SK-N-SH treated with all-trans-retinoic acid at 6 μM for 48 hours (cell line): ENCODE results near the gene PSMD3.
A peak's percentile ranks its signal among the peaks of the same experiment; 100 is the strongest.

Experiments
- ATAC-seq: fragments of 200-7000 bp; cut with Tn5 transposase; 3 replicates; pipeline ENCODE4 v1.9.1; 2020; ENCODE audit warnings: mild to moderate bottlenecking, moderate library complexity
- ARNTL ChIP-seq: fragments of 450-650 bp; formaldehyde crosslinking; IDR thresholded peaks from 2 replicates; pipeline ENCODE4 v1.5.0; 2020; ENCODE audit warnings: low read depth, mild to moderate bottlenecking, moderate library complexity, borderline replicate concordance
- BACH2 ChIP-seq: fragments of 250-450 bp; sonication (Bioruptor Pico); IDR thresholded peaks from 2 replicates; pipeline ENCODE4 v1.9.0; 2021; ENCODE audit warnings: mild to moderate bottlenecking, borderline replicate concordance
- CREB5 ChIP-seq: fragments of 250-450 bp; sonication (Bioruptor Pico); IDR thresholded peaks from 2 replicates; pipeline ENCODE4 v1.5.1; 2020; ENCODE audit warnings: low read depth, mild to moderate bottlenecking, moderate library complexity
- CSDC2 ChIP-seq: fragments of 250-450 bp; sonication (Bioruptor Pico); IDR thresholded peaks from 2 replicates; pipeline ENCODE4 v1.5.0; 2020; ENCODE audit warnings: mild to moderate bottlenecking, moderate library complexity
- ESRRG ChIP-seq: fragments of 250-450 bp; sonication (Bioruptor Pico); IDR thresholded peaks from 2 replicates; pipeline ENCODE4 v1.6.1; 2021; ENCODE audit warnings: mild to moderate bottlenecking
- GLIS3 ChIP-seq: fragments of 250-450 bp; sonication (Bioruptor Pico); IDR thresholded peaks from 2 replicates; pipeline ENCODE4 v1.5.0; 2020; ENCODE audit warnings: mild to moderate bottlenecking, moderate library complexity
- ISL1 ChIP-seq: fragments of 250-450 bp; sonication (Bioruptor Pico); IDR thresholded peaks from 2 replicates; pipeline ENCODE4 v2.1.2; 2022; ENCODE audit warnings: mild to moderate bottlenecking, moderate library complexity
- PATZ1 ChIP-seq: fragments of 250-450 bp; sonication (Bioruptor Pico); IDR thresholded peaks from 2 replicates; pipeline ENCODE4 v1.8.0; 2020; ENCODE audit warnings: mild to moderate bottlenecking, moderate library complexity, borderline replicate concordance
- POU6F1 ChIP-seq: fragments of 250-450 bp; sonication (Bioruptor Pico); IDR thresholded peaks from 2 replicates; pipeline ENCODE4 v1.8.0; 2021; ENCODE audit warnings: low read depth, mild to moderate bottlenecking, moderate library complexity, borderline replicate concordance
- PPARA ChIP-seq: fragments of 250-450 bp; sonication (Bioruptor Pico); IDR thresholded peaks from 2 replicates; pipeline ENCODE4 v1.5.0; 2020; ENCODE audit warnings: mild to moderate bottlenecking, borderline replicate concordance
- RARB ChIP-seq: fragments of 250-450 bp; sonication (Bioruptor Pico); IDR thresholded peaks from 2 replicates; pipeline ENCODE4 v1.8.0; 2021; ENCODE audit warnings: mild to moderate bottlenecking, moderate library complexity
- SNAI2 ChIP-seq: fragments of 250-450 bp; sonication (Bioruptor Pico); IDR thresholded peaks from 2 replicates; pipeline ENCODE4 v1.5.0; 2020; ENCODE audit warnings: mild to moderate bottlenecking, moderate library complexity
- TCF4 ChIP-seq: fragments of 250-450 bp; sonication (Bioruptor Pico); IDR thresholded peaks from 2 replicates; pipeline ENCODE4 v1.8.0; 2021; ENCODE audit warnings: mild to moderate bottlenecking, moderate library complexity, borderline replicate concordance
- TOX ChIP-seq: fragments of 250-450 bp; sonication (Bioruptor Pico); IDR thresholded peaks from 2 replicates; pipeline ENCODE4 v1.8.0; 2021; ENCODE audit warnings: mild to moderate bottlenecking, moderate library complexity, borderline replicate concordance
- TSHZ2 ChIP-seq: fragments of 250-450 bp; sonication (Bioruptor Pico); IDR thresholded peaks from 2 replicates; pipeline ENCODE4 v1.5.0; 2020; ENCODE audit warnings: mild to moderate bottlenecking, moderate library complexity
- ZC3H10 ChIP-seq: fragments of 250-450 bp; sonication (Bioruptor Pico); IDR thresholded peaks from 2 replicates; pipeline ENCODE4 v1.5.1; 2021; ENCODE audit warnings: mild to moderate bottlenecking, moderate library complexity
- ZFP3 ChIP-seq: fragments of 250-450 bp; sonication (Bioruptor Pico); IDR thresholded peaks from 2 replicates; pipeline ENCODE4 v1.5.0; 2020; ENCODE audit warnings: mild to moderate bottlenecking, moderate library complexity
- ZFP30 ChIP-seq: fragments of 450-650 bp; formaldehyde crosslinking; IDR thresholded peaks from 2 replicates; pipeline ENCODE4 v1.5.0; 2022; ENCODE audit warnings: mild to moderate bottlenecking, moderate library complexity
- ZNF565 ChIP-seq: fragments of 450-650 bp; formaldehyde crosslinking; conservative IDR thresholded peaks from 2 replicates; pipeline ENCODE4 v1.5.0; 2020; ENCODE audit warnings: low read depth, mild to moderate bottlenecking, moderate library complexity
- ZNF70 ChIP-seq: fragments of 450-650 bp; formaldehyde crosslinking; IDR thresholded peaks from 2 replicates; pipeline ENCODE4 v1.5.0; 2020; ENCODE audit warnings: mild to moderate bottlenecking, moderate library complexity
- ZNF8 ChIP-seq: fragments of 450-650 bp; formaldehyde crosslinking; IDR thresholded peaks from 2 replicates; pipeline ENCODE4 v1.5.0; 2020; ENCODE audit warnings: mild to moderate bottlenecking, moderate library complexity

Gene PSMD3

GRCh38 chr17:39980351-39981206 lies at the start of gene PSMD3:
PSMD3 (plus strand) TSS chr17:39980807; CDS start chr17:39980971, 164 bp downstream.
- peak; percentile 57; the same call in 1 of the 2 replicates for TF ChIP-seq PATZ1 (CRISPR knock-in tag)
- TF ChIP-seq ZFP3 (CRISPR knock-in tag), result peak; percentile 25; the same call in 1 of the 2 replicates
- no peak for TF ChIP-seq ZNF8 (CRISPR knock-in tag)
- peak; percentile 25; the same call in 1 of the 2 replicates for TF ChIP-seq ZNF70 (CRISPR knock-in tag)
- 0 out of 2 replicates have a peak, but pooled peaks have one; percentile 15 for TF ChIP-seq TCF4 (CRISPR knock-in tag)
- ATAC-seq, result peak; percentile 95

- no peak for ATAC-seq
- TF ChIP-seq ZNF565 (CRISPR knock-in tag) (no peak), SNAI2 (CRISPR knock-in tag) (no peak), TCF4 (CRISPR knock-in tag) (no peak), CSDC2 (CRISPR knock-in tag) (no peak), CREB5 (CRISPR knock-in tag) (no peak), ZNF70 (CRISPR knock-in tag) (no peak)
Measured at GRCh38 chr17:39933912-39934311, 46.7 kb upstream of the PSMD3 start.

GRCh38 chr17:39934324-39934723 lies 46.3 kb upstream of the PSMD3 start:
- no peak for ATAC-seq
- TF ChIP-seq SNAI2 (CRISPR knock-in tag) (no peak), POU6F1 (no peak), ZNF565 (CRISPR knock-in tag) (no peak), RARB (no peak), TOX (no peak), TCF4 (CRISPR knock-in tag) (no peak), TSHZ2 (no peak), GLIS3 (CRISPR knock-in tag) (no peak), ZNF8 (CRISPR knock-in tag) (no peak), BACH2 (CRISPR knock-in tag) (no peak), ESRRG (CRISPR knock-in tag) (no peak), ZFP30 (CRISPR knock-in tag) (no peak), ISL1 (no peak), ZC3H10 (CRISPR knock-in tag) (no peak), ZFP3 (CRISPR knock-in tag) (no peak), ARNTL (CRISPR knock-in tag) (no peak)

- TF ChIP-seq CREB5 (CRISPR knock-in tag) (no peak), PPARA (no peak)
- ATAC-seq, result 0 out of 3 replicates have a peak, but pooled peaks have one; percentile 16
Measured at GRCh38 chr17:39935909-39936308, 44.7 kb upstream of the PSMD3 start.
